PC-3 (cell line): ENCODE measurements around the gene TTC32.
"Not testable (repeated sequence)": the region's sequence is repeated elsewhere in the genome, so short reads cannot be mapped to it uniquely, and the experiment has no call there.

Source experiments
- EZH2 ChIP-seq: fragments of 300-600 bp; sonication (generic); IDR thresholded peaks from one replicate; pipeline ENCODE4 v1.6.1; 2017; ENCODE audit warnings: antibody characterized with exemption, mild to moderate bottlenecking, low read length; ENCODE audit not compliant: unreplicated experiment
- TF ChIP-seq, protein P1 (sequence below): fragments of 300-600 bp; sonication (generic); conservative IDR thresholded peaks from 2 replicates; pipeline ENCODE4 v1.5.1; 2017; ENCODE audit warnings: antibody characterized with exemption, low read depth, mild to moderate bottlenecking, low read length

GRCh38 chr2:19924526-19924925 lies 22.7 kb upstream of the TTC32 start:
- TF ChIP-seq, protein P1, sequence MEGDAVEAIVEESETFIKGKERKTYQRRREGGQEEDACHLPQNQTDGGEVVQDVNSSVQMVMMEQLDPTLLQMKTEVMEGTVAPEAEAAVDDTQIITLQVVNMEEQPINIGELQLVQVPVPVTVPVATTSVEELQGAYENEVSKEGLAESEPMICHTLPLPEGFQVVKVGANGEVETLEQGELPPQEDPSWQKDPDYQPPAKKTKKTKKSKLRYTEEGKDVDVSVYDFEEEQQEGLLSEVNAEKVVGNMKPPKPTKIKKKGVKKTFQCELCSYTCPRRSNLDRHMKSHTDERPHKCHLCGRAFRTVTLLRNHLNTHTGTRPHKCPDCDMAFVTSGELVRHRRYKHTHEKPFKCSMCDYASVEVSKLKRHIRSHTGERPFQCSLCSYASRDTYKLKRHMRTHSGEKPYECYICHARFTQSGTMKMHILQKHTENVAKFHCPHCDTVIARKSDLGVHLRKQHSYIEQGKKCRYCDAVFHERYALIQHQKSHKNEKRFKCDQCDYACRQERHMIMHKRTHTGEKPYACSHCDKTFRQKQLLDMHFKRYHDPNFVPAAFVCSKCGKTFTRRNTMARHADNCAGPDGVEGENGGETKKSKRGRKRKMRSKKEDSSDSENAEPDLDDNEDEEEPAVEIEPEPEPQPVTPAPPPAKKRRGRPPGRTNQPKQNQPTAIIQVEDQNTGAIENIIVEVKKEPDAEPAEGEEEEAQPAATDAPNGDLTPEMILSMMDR, result not testable (repeated sequence)
- TF ChIP-seq EZH2, result not testable (repeated sequence)
